Stimulated activated CD8-positive, alpha-beta memory T cell treated with anti-CD3 and anti-CD28 coated beads, Interleukin-4, amount 100 ng/mL, for 48 hours (primary cell): ENCODE results near the gene ASIP.
"Not testable (repeated sequence)": the region's sequence is repeated elsewhere in the genome, so short reads cannot be mapped to it uniquely, and the experiment has no call there.

Experiments
- DNase-seq: peaks from one replicate; pipeline ENCODE4 v3.0.0-alpha.2; 2020

The ASIP gene

GRCh38 chr20:34240693-34241615, at the start of gene ASIP:
ASIP (plus strand) TSS chr20:34241423; CDS start chr20:34260375, 18,952 bp downstream.
- DNase-seq: no peak

- no peak for DNase-seq
These were observed 48.2 kb upstream of the ASIP start for GRCh38 chr20:34193051-34193450.

- DNase-seq: no peak
These were observed 42.0 kb upstream of the ASIP start for GRCh38 chr20:34199183-34199582.

GRCh38 chr20:34200023-34200422, 41.2 kb upstream of the ASIP start:
- DNase-seq: no peak

- DNase-seq: no peak
These were observed 39.7 kb upstream of the ASIP start for GRCh38 chr20:34201531-34201930.

- DNase-seq: not testable (repeated sequence)
These were observed 35.9 kb upstream of the ASIP start for GRCh38 chr20:34205172-34205880.

- no peak for DNase-seq
These were observed 32.1 kb upstream of the ASIP start for GRCh38 chr20:34209111-34209510.

- DNase-seq: no peak
These were observed 31.0 kb upstream of the ASIP start for GRCh38 chr20:34210271-34210670.

- no peak for DNase-seq
These were observed 29.6 kb upstream of the ASIP start for GRCh38 chr20:34211591-34211990.

- DNase-seq: no peak
These were observed 28.0 kb upstream of the ASIP start for GRCh38 chr20:34213213-34213612.

- peak; percentile 77 for DNase-seq
These were observed 25.4 kb upstream of the ASIP start for GRCh38 chr20:34215711-34216381.

- no peak for DNase-seq
These were observed 24.9 kb upstream of the ASIP start for GRCh38 chr20:34216382-34216742.

GRCh38 chr20:34220561-34220960, 20.7 kb upstream of the ASIP start:
- no peak for DNase-seq

- DNase-seq: peak; percentile 28
These were observed 19.0 kb upstream of the ASIP start for GRCh38 chr20:34222208-34222607.

GRCh38 chr20:34224251-34224650, 17.0 kb upstream of the ASIP start:
- not testable (repeated sequence) for DNase-seq

GRCh38 chr20:34231634-34232033, 9.6 kb upstream of the ASIP start:
- DNase-seq: no peak

GRCh38 chr20:34232494-34233087, 8.6 kb upstream of the ASIP start:
- no peak for DNase-seq

- DNase-seq: no peak
These were observed 7.5 kb upstream of the ASIP start for GRCh38 chr20:34233687-34234086.

GRCh38 chr20:34235875-34236274, 5.3 kb upstream of the ASIP start:
- no peak for DNase-seq

- no peak for DNase-seq
These were observed 3.3 kb upstream of the ASIP start for GRCh38 chr20:34237942-34238341.

GRCh38 chr20:34240121-34240520, 1.1 kb upstream of the ASIP start:
- no peak for DNase-seq

GRCh38 chr20:34242015-34242414, 792 bp downstream of the ASIP start:
- DNase-seq: not testable (repeated sequence)

GRCh38 chr20:34242879-34243278, 1.7 kb downstream of the ASIP start:
- DNase-seq: no peak
